ENCODE results near the gene HIPK2.

DNA sequence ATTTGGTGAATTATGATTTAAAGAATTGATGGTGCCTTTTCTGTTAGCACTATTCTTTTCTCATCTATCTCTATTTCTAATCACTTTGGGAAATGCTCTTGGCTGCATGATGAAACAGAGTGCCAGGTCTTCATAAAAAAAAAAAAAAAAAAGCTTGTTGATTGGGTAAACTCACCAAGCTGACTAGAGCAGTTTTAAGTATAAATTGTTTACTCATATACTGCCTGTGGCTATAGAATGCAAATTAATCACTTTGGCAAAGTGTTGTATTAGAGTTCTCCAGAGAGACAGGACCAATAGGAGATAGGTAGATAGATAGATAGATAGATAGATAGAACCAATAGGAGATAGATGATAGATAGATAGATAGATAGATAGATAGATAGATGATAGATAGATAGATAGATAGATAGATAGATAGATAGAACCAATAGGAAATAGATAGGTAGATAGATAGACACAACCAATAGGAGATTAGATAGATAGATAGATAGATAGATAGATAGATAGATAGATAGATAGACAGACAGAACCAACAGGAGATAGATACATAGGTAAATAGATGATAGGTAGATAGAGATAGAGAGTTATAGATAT lies 31.1 kb upstream of the HIPK2 start:
- TF ChIP-seq POLR2AphosphoS5 (IDR thresholded peaks at IDR 0.05) = no peak
- TF ChIP-seq, protein P1, sequence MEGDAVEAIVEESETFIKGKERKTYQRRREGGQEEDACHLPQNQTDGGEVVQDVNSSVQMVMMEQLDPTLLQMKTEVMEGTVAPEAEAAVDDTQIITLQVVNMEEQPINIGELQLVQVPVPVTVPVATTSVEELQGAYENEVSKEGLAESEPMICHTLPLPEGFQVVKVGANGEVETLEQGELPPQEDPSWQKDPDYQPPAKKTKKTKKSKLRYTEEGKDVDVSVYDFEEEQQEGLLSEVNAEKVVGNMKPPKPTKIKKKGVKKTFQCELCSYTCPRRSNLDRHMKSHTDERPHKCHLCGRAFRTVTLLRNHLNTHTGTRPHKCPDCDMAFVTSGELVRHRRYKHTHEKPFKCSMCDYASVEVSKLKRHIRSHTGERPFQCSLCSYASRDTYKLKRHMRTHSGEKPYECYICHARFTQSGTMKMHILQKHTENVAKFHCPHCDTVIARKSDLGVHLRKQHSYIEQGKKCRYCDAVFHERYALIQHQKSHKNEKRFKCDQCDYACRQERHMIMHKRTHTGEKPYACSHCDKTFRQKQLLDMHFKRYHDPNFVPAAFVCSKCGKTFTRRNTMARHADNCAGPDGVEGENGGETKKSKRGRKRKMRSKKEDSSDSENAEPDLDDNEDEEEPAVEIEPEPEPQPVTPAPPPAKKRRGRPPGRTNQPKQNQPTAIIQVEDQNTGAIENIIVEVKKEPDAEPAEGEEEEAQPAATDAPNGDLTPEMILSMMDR (IDR thresholded peaks at IDR 0.05) = no peak

All from stomach (tissue), 4 donors.